Gastrocnemius medialis (tissue), 4 donors: ENCODE data around the gene KDM3A. TPM values are rescaled to one million over a fixed set of nuclear protein-coding genes. Genes with fewer than 3 reads are reported as not detected.

ENCODE experiments used
- ATAC-seq, 2 donors: fragments of 150-250 bp; one replicate each; pipeline ENCODE4 v1.9.1; 2016
- DNase-seq, 2 donors: peaks; one replicate each; pipeline ENCODE4 v3.0.0-alpha.2; 2019
- H3K27ac ChIP-seq, 4 donors: fragments of 200-600 bp; sonication (generic); 1 replicate in 1 of 4; 2 replicates in 3 of 4; pipeline ENCODE4 v1.5.1; 2016 to 2018; ENCODE audit warnings: mild to moderate bottlenecking in 2 of 4, moderate library complexity in 1 of 4
- H3K27me3 ChIP-seq, 3 donors: fragments of 200-600 bp; sonication (generic) in 2 of 3; 1 replicate in 1 of 3; 2 replicates in 2 of 3; pipeline versions ENCODE4 v1.5.1 to v1.6.0; 2016 to 2019; ENCODE audit warnings: mild to moderate bottlenecking in 1 of 3, moderate library complexity in 1 of 3
- H3K36me3 ChIP-seq, 2 donors: fragments of 200-600 bp; sonication (generic) in 1 of 2; one replicate each; pipeline ENCODE4 v1.5.1; 2017 to 2018
- H3K4me1 ChIP-seq, 2 donors: fragments of 200-600 bp; sonication (generic) in 1 of 2; one replicate each; pipeline ENCODE4 v1.5.1; 2016 to 2017; ENCODE audit warnings: mild to moderate bottlenecking in 2 of 2
- H3K4me3 ChIP-seq, 4 donors: fragments of 200-600 bp; sonication (generic) in 3 of 4; 1 replicate in 1 of 4; 2 replicates in 3 of 4; pipeline ENCODE4 v1.5.1; 2016 to 2019; ENCODE audit warnings: mild to moderate bottlenecking in 2 of 4
- H3K9me3 ChIP-seq, 3 donors: fragments of 200-600 bp; sonication (generic) in 2 of 3; 1 replicate in 1 of 3; 2 replicates in 2 of 3; pipeline ENCODE4 v1.5.1; 2016 to 2019
- CTCF ChIP-seq, 5 experiments: fragments of 450-650 bp in 3 of 5; fragments of 200-600 bp in 2 of 5; sonication (generic) in 2 of 5; IDR thresholded peaks in 4 of 5; conservative IDR thresholded peaks in 1 of 5; 1 replicate in 4 of 5; 2 replicates in 1 of 5; pipeline ENCODE4 v1.5.1; 2016 to 2019; ENCODE audit warnings: antibody characterized with exemption in 5 of 5, mild to moderate bottlenecking in 3 of 5, moderate library complexity in 3 of 5
- POLR2A ChIP-seq, 2 donors: fragments of 450-650 bp; IDR thresholded peaks; one replicate each; pipeline ENCODE4 v1.6.1; 2017; ENCODE audit warnings: antibody characterized with exemption in 2 of 2, mild to moderate bottlenecking in 2 of 2, moderate library complexity in 2 of 2
- in situ Hi-C, 4 donors: fragments of 200-750 bp; cut with MboI; loops; one replicate each; pipeline versions ENCODE4 v1.15.0 to v1.8.0; 2017; ENCODE audit warnings: low sequenced_read_pairs in 4 of 4
- intact Hi-C: fragments of 100-400 bp; cut with DNase I; formaldehyde crosslinking; loops from one replicate; pipeline ENCODE4 v1.15.1; 2023; ENCODE audit warnings: low total_unique reads
- total RNA-seq, 4 donors: library from RNA; depleted of rRNA; stranded (reverse); fragments of >200 nt; gene quantifications; one replicate each; pipeline versions ENCODE4 v1.1.0 to v1.2.3, GENCODE V29; 2016

Gene KDM3A
- total RNA-seq, 4 donors from 2014 or later = 20.7 to 36.8 (median 26.1) TPM

DNA sequence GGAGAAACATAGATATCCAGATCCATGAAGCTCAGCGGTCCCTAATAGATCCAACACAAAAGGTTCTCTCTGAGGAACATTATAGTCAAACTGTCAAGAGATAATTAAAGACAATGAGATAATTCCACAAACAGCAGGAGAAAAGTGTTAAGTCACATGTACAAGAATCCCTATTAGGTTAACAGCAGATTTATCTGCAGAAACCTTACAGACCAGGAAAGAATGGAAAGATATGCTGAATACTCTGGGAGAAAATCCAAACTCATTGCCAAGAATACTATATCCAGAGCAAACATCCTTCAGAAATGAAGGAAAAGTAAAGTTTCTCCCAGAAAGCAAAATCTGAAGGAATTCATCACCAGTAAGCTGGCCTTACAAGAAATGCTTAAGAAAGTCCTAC is 10.8 kb upstream of the KDM3A start:
- Histone ChIP-seq H3K27me3 (no peaks in the 10 kb centered on the region), H3K4me1 (no peaks in the 10 kb centered on the region), H3K9me3 (no peaks in the 10 kb centered on the region), H3K27ac (no peak overlapping the region), H3K4me3 (no peak overlapping the region), H3K36me3 (no peaks in the 10 kb centered on the region)
- no peak for TF ChIP-seq CTCF (IDR thresholded peaks at IDR 0.05 in 4 of 5, conservative IDR thresholded peaks at IDR 0.05 in 1 of 5)
- no peak for TF ChIP-seq POLR2A (IDR thresholded peaks at IDR 0.05)
- ATAC-seq (no peak), DNase-seq (no peak)
- in situ Hi-C loops (no loop called here), intact Hi-C loops (no loop called here)

- peaks cover 0 to 8% (median 0%) of the 10 kb centered on the region in 3 donors for H3K9me3 ChIP-seq
- DNase-seq = no peak
- no peaks in the 10 kb centered on the region for H3K36me3 ChIP-seq
- in situ Hi-C loops (no loop called here), intact Hi-C loops (no loop called here)
- H3K27me3 ChIP-seq = no peaks in the 10 kb centered on the region
- H3K4me3 ChIP-seq = no peak overlapping the region
- H3K27ac ChIP-seq = no peak overlapping the region
- H3K4me1 ChIP-seq = no peaks in the 10 kb centered on the region
- no peak for TF ChIP-seq CTCF (IDR thresholded peaks at IDR 0.05 in 4 of 5, conservative IDR thresholded peaks at IDR 0.05 in 1 of 5)
- no peak for TF ChIP-seq POLR2A (IDR thresholded peaks at IDR 0.05)
- no peak for ATAC-seq
Measured at GRCh38 chr2:86433137-86433536, 8.0 kb upstream of the KDM3A start.

GRCh38 chr2:86434290-86434689 is 6.9 kb upstream of the KDM3A start:
- ATAC-seq (no peak), DNase-seq (no peak)
- Histone ChIP-seq H3K27me3 (no peaks in the 10 kb centered on the region), H3K9me3 (peaks cover 0 to 18% (median 0%) of the 10 kb centered on the region in 3 donors), H3K36me3 (no peaks in the 10 kb centered on the region), H3K4me3 (no peak overlapping the region), H3K4me1 (no peaks in the 10 kb centered on the region), H3K27ac (no peak overlapping the region)
- intact Hi-C loops = no loop called here
- TF ChIP-seq POLR2A (IDR thresholded peaks at IDR 0.05) (no peak), CTCF (IDR thresholded peaks at IDR 0.05 in 4 of 5, conservative IDR thresholded peaks at IDR 0.05 in 1 of 5) (no peak)
- in situ Hi-C loops = no loop called here

DNA sequence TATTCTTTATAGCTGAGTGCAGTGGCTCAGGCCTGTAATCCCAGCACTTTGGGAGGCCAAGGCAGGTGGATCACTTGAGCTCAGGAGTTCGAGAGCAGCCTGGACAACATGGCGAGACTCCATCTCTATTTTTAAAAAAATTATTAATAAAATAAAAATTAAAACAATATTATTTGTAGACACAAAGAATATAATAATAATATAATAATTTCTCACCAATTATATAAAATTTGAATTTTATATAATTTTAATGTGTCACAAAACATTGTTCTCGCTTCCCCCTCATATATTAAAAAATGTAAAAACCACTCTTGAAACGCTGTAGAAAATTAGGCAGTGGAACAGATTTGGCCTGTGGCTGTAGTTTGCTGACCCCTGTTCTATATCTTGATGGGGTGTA is 5.6 kb upstream of the KDM3A start:
- Histone ChIP-seq H3K36me3 (no peaks in the 10 kb centered on the region), H3K4me3 (no peak overlapping the region), H3K27ac (no peak overlapping the region), H3K27me3 (no peaks in the 10 kb centered on the region), H3K9me3 (peaks cover 0 to 28% (median 8%) of the 10 kb centered on the region in 3 donors), H3K4me1 (no peaks in the 10 kb centered on the region)
- in situ Hi-C loops = no loop called here
- TF ChIP-seq CTCF (IDR thresholded peaks at IDR 0.05 in 4 of 5, conservative IDR thresholded peaks at IDR 0.05 in 1 of 5) (no peak), POLR2A (IDR thresholded peaks at IDR 0.05) (no peak)
- intact Hi-C loops = no loop called here
- DNase-seq (no peak), ATAC-seq (no peak)

DNA sequence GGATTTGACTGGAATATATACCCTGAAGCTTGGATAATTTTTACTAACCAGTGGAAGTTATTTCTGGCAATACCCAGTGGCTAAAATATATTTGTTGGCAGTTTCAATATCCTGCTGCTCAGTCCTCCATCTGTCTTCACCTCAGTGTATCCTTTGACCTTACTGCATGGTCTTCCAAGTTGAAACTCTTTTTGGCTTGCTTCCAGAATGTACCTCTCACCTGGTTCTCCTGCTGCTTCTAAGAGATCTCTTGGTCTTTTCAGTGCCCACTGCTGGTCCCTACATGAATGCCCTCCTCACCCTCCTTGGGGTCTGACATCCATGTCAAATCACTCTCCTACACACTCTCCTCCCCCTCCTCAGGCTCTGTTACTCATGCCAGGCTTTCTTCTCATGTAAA is 4.8 kb upstream of the KDM3A start:
- no peaks in the 10 kb centered on the region for H3K4me1 ChIP-seq
- DNase-seq (no peak), ATAC-seq (no peak)
- H3K4me3 ChIP-seq = no peak overlapping the region
- no peaks in the 10 kb centered on the region for H3K36me3 ChIP-seq
- H3K27me3 ChIP-seq = no peaks in the 10 kb centered on the region
- H3K9me3 ChIP-seq = peaks cover 0 to 28% (median 8%) of the 10 kb centered on the region in 3 donors
- no peak for TF ChIP-seq POLR2A (IDR thresholded peaks at IDR 0.05)
- in situ Hi-C loops (no loop called here), intact Hi-C loops (no loop called here)
- no peak overlapping the region for H3K27ac ChIP-seq
